Mesothelial cell of epicardium (in vitro differentiated cells): ENCODE data around the gene NEUROG2. TPM values are rescaled to one million over a fixed set of nuclear protein-coding genes. Genes with fewer than 3 reads are reported as not detected.
"Not testable (repeated sequence)": the region's sequence is repeated elsewhere in the genome, so short reads cannot be mapped to it uniquely, and the experiment has no call there.

Experiments
- DNase-seq, 2 experiments: peaks; one replicate each; pipeline ENCODE4 v3.0.0; 2021; ENCODE audit warnings: low spot score in 2 of 2; ENCODE audit not compliant: unreplicated experiment in 2 of 2
- H3K27ac Mint-ChIP-seq: 2 replicates; pipeline ENCODE4 v1.8.0; 2021; ENCODE audit warnings: mixed read lengths
- H3K27me3 Mint-ChIP-seq: 2 replicates; pipeline ENCODE4 v1.8.0; 2021; ENCODE audit warnings: low read depth, mixed read lengths
- H3K36me3 Mint-ChIP-seq: 2 replicates; pipeline ENCODE4 v1.8.0; 2021; ENCODE audit warnings: mixed read lengths
- H3K4me1 Mint-ChIP-seq: 2 replicates; pipeline ENCODE4 v1.8.0; 2021; ENCODE audit warnings: mixed read lengths
- H3K4me3 Mint-ChIP-seq: 2 replicates; pipeline ENCODE4 v1.8.0; 2021; ENCODE audit warnings: mild to moderate bottlenecking, moderate library complexity, mixed read lengths
- H3K9me3 Mint-ChIP-seq: 2 replicates; pipeline ENCODE4 v1.8.0; 2021; ENCODE audit warnings: mixed read lengths
- CTCF ChIP-seq: fragments of 200-600 bp; sonication (generic); IDR thresholded peaks from one replicate; pipeline ENCODE4 v1.5.0; 2021; ENCODE audit warnings: antibody characterized with exemption; ENCODE audit not compliant: unreplicated experiment
- total RNA-seq: library from RNA; stranded (reverse); gene quantifications from 3 replicates; pipeline ENCODE4 v1.2.1, GENCODE V29; 2021

Gene NEUROG2
- total RNA-seq, 1 donor from 2014 or later, result not detected

- Mint-ChIP-seq H3K36me3 (peaks cover 7% of the 10 kb centered on the region), H3K4me3 (no peak overlapping the region), H3K27ac (no peak overlapping the region), H3K9me3 (peaks cover 31% of the 10 kb centered on the region), H3K4me1 (no peaks in the 10 kb centered on the region), H3K27me3 (peaks cover 21% of the 10 kb centered on the region)
- DNase-seq, result no peak
- TF ChIP-seq CTCF, result no peak
Observed at GRCh38 chr4:112492321-112492720, 23.7 kb downstream of the NEUROG2 start.

GRCh38 chr4:112490808-112491207, 25.2 kb downstream of the NEUROG2 start:
- Mint-ChIP-seq H3K27me3 (peaks cover 26% of the 10 kb centered on the region), H3K9me3 (peaks cover 31% of the 10 kb centered on the region)
- not testable (repeated sequence) for H3K4me3 Mint-ChIP-seq, H3K36me3 Mint-ChIP-seq, H3K27ac Mint-ChIP-seq, DNase-seq, H3K4me1 Mint-ChIP-seq

- DNase-seq, result no peak
- Mint-ChIP-seq H3K9me3 (peaks cover 28% of the 10 kb centered on the region), H3K27me3 (peaks cover 19% of the 10 kb centered on the region), H3K4me3 (no peak overlapping the region), H3K4me1 (no peaks in the 10 kb centered on the region), H3K27ac (no peak overlapping the region), H3K36me3 (peaks cover 3% of the 10 kb centered on the region)
- no peak for TF ChIP-seq CTCF
Observed at GRCh38 chr4:112485930-112486329, 30.1 kb downstream of the NEUROG2 start.

- H3K9me3 Mint-ChIP-seq, result peaks cover 7% of the 10 kb centered on the region
- no peaks in the 10 kb centered on the region for H3K4me1 Mint-ChIP-seq
- no peak for TF ChIP-seq CTCF
- DNase-seq, result no peak
- no peak overlapping the region for H3K27ac Mint-ChIP-seq
- H3K27me3 Mint-ChIP-seq, result peaks cover 28% of the 10 kb centered on the region
- no peak overlapping the region for H3K4me3 Mint-ChIP-seq
- no peaks in the 10 kb centered on the region for H3K36me3 Mint-ChIP-seq
Observed at GRCh38 chr4:112473985-112474384, 42.0 kb downstream of the NEUROG2 start.

GRCh38 chr4:112472318-112472717, 43.7 kb downstream of the NEUROG2 start:
- no peaks in the 10 kb centered on the region for H3K4me1 Mint-ChIP-seq
- no peak for TF ChIP-seq CTCF
- H3K36me3 Mint-ChIP-seq, result no peaks in the 10 kb centered on the region
- H3K4me3 Mint-ChIP-seq, result no peak overlapping the region
- no peak for DNase-seq
- peaks cover 18% of the 10 kb centered on the region for H3K27me3 Mint-ChIP-seq
- H3K27ac Mint-ChIP-seq, result no peak overlapping the region
- H3K9me3 Mint-ChIP-seq, result no peaks in the 10 kb centered on the region

Other genes with a start within 250 kb of the NEUROG2 start
- gene TIFA, start 230.3 kb downstream of the NEUROG2 start, total RNA-seq, result 12.0 to 12.4 TPM (median 12.3 TPM) in 3 replicates
- gene ALPK1, start 218.8 kb downstream of the NEUROG2 start, total RNA-seq, result 25.7 to 26.9 TPM (median 26.3 TPM) in 3 replicates
- 17.9 to 20.1 TPM (median 18.6 TPM) in 3 replicates for gene ZGRF1, start 120.7 kb upstream of the NEUROG2 start, total RNA-seq
- gene LARP7, start 121.0 kb upstream of the NEUROG2 start, total RNA-seq, result 41.3 to 46.9 TPM (median 45.2 TPM) in 3 replicates